Muscle of arm (tissue), 12 donors: ENCODE data around the gene ORAI2. TPM values are rescaled to one million over a fixed set of nuclear protein-coding genes. Genes with fewer than 3 reads are reported as not detected.
"Not testable (repeated sequence)": the region's sequence is repeated elsewhere in the genome, so short reads cannot be mapped to it uniquely, and the experiment has no call there.

Experiments
- DNase-seq: peaks from one replicate; pipeline ENCODE4 v3.0.0-alpha.2; 2013
- polyA plus RNA-seq, 12 donors: library from polyadenylated mRNA; unstranded; fragments of 120-200 nt; gene quantifications; one replicate each; pipeline ENCODE4 v1.2.1, GENCODE V29; 2013; ENCODE audit not compliant: insufficient read length in 12 of 12

The ORAI2 gene
- polyA plus RNA-seq, 12 donors, result 6.3 to 12.2 (median 9.1) TPM; not detected in 1

DNA sequence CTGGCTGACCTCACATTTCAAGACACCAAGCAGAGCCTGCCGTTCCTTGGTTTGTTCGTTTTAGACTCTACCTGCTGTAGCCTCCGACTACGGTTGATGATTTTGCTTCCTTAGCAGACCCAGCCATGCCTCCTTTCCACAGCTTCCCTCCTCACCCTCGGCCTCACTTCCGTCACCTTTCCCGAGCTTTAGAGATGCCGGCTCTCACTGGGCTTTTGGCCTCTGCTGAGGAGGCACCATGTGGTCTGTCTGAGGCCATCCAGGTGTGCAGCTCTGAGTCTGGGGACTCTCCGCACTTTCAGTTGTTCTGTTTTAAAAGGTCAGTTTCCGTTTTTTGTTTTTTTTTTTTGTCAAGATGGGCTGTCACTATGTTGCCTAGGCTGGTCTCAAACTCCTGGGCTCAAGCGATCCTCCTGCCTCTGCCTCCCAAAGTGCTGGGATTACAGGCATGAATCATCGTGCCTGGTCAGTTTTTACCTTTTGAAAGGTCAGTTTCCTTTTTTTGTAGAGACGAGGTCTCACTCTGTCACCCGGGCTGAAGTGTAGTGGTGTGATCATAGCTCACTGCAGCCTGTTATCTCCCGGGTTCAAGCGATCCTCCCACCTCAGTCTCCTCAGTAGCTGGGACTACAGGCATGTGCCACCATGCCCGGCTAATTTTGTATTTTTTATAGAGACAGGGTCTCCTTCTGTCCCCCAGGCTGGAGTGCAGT is 11.7 kb downstream of the ORAI2 start:
- DNase-seq, result no peak

- no peak for DNase-seq
Observed at GRCh38 chr7:102445674-102446071, 12.3 kb downstream of the ORAI2 start.

GRCh38 chr7:102446387-102447156 is 13.2 kb downstream of the ORAI2 start:
- DNase-seq, result no peak

DNA sequence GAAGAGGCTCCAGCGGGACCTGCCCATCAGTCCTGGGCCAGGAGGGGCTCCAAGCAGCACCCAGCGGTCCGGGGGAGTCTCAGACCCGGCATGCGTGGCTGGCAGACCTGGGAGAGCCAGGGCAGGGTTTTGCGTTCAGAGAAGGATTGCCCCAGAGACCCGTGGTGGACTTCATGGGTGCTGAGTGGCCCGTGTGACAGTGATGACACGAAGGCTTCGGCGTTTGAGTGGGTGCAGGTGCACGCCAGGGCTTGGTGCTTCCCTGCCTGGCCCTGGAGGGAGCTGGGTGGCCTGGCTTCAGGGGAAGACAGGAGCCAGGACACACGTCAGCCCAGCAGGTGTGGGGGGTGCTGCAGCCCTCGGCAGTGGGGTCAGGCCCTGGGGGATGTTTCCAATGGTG is 13.9 kb downstream of the ORAI2 start:
- no peak for DNase-seq

DNA sequence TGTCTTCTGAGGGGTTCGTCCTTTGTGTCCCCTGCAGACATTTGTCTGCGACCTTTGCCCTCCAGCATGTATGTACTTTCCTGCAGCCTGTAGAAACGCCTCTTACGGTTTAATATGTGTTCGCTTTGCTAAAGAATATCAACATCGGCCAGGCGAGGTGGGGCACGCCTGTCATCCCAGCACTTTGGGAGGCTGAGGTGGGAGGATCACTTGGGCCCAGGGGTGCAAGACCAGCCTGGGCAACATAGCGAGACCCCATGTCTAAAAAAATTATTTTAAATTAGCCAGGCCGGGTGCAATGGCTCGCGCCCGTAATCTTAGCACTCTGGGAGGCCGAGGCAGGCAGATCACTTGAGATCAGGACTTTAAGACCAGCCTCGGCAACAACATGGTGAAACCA is 15.8 kb downstream of the ORAI2 start:
- no peak for DNase-seq

DNA sequence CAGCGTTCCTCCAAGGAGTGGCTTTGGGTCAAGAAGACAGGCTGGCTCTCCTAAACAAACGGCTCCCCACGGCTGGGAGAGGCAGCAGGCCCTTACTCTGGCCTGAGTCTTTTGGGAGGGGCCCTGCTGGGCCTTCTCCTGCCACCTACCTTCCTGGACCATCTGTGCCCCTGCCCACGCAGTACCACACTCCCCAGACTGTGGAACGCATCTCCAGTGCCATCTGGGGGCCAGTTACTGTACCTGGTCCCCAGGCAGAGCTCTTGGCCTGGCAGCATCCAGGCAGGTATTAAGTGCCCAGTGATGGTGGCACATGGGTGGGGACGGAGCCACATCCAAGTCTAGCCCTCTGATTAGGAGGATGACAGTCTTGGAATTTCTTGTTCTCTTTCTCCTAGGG is 16.9 kb downstream of the ORAI2 start:
- DNase-seq, result no peak

DNA sequence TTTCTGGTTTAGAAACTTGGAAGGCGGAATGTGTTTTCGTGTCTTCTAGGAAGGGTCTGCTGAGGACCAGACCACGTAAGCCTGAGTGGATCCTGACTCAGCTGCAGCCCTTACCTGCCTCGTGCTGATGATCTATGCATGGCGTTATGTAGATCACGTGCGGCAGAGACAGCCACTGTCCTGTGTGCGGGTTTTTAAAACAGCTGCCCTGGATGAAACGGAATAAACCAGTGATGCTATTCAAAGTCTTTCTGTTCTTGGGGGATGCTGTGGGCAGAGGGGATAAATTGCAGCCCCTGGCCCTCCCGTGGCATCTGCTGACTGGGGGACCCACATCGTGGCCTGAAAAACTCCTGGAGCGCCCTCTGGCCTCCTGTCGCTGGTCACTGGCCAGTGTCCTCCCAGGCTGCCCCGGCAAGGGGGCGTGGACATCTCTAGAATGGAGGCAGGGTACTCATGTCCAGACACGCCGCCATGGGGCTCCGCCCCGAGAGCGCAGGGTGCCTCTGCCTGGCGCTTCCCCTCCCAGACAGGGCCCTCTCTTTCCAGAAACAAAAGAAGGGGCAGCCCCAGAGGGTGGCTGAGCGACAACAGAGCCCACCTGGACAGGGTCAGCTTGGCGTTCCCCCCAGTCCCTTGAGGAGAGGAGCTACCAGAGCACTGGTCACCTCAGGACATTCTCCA is 18.1 kb downstream of the ORAI2 start:
- no peak for DNase-seq

DNA sequence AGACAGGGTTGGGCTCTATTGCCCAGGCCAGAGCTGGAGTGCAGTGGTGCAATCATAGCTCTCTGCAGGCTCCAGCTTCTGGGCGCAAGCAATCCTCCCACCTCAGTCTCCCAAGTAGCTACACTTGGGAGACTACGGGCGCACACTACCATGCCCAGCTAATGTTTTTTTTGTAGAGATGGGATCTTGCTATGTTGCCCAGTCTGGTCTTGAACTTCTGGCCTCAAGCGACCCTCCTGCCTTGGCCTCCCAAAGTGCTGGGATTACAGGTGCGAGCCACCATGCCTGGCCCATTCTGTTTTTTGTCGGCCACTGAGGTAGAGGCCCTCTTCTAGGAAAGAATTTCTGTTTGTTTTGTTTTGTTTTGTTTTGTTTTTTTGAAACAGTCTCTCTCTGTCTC is 19.1 kb downstream of the ORAI2 start:
- no peak for DNase-seq

GRCh38 chr7:102453319-102453718 is 19.9 kb downstream of the ORAI2 start:
- no peak for DNase-seq

- DNase-seq, result no peak
Observed at GRCh38 chr7:102454468-102454867, 21.1 kb downstream of the ORAI2 start.

GRCh38 chr7:102454932-102455331 is 21.6 kb downstream of the ORAI2 start:
- DNase-seq, result not testable (repeated sequence)

DNA sequence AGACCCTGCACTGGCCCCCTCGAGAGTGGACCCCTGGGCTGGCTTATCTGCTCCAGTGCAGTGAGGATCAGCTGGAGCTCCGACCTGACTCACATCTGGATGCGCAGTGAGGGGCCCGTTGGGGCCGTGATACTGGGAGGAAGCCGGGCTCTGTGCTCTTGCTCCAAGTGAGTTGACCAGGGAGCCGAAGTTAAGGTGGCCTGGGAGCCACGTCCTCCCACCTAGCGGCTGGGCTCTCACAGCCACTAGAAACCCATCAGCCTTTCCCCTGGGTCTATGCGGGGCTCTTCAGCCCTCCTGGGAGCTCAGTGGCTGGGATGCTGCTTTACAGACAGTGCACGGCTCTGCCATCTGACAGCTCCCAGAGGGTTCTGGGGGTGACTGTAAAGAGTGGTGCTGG is 22.2 kb downstream of the ORAI2 start:
- DNase-seq, result no peak

DNA sequence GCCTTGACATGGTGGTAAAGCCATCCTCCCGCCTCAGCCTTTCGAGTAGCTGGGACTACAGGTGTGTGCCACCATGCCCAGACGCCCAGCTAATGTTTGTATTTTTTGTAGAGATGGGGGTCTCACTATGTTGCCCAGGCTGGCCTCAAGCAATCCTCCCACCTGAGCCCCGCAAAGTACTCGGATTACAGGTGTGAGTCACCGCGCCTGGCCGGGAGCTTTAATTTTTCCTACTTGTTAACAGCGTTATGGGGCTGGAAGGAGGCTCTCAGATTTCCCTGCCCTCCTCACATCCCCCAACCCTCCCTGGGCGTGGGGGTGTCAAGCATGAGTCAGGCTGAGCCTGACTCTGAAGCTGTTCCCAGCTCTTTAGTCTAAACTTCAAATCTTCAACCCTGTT is 23.0 kb downstream of the ORAI2 start:
- no peak for DNase-seq

DNA sequence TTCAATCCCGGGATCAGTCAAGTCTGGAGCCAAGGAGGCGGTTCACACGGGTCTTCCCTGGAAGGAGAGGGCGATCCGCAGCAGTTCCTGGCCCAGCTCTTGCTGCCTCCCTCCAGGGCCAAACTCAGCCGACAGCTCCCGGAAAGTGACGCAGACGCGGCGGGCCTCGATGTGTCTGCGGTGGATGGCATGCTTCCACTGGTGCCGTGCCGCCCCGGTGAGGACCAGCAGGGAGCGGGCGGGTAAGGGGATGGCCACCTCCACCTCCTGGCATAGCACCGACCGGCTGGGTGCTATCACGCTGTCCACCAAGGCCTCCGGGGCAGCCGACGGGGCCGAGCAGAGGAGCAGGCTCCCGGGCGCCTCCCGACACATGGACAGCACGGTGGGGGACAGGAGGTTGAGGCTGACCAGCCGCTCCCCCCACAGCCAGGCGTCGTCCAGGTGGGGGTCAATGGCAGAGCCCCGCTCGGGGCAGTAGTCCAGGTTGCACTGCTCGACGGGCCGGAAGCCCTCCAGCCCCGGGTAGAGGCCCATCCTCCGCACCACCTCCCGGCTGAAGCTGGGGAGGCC is 24.1 kb downstream of the ORAI2 start:
- no peak for DNase-seq

DNA sequence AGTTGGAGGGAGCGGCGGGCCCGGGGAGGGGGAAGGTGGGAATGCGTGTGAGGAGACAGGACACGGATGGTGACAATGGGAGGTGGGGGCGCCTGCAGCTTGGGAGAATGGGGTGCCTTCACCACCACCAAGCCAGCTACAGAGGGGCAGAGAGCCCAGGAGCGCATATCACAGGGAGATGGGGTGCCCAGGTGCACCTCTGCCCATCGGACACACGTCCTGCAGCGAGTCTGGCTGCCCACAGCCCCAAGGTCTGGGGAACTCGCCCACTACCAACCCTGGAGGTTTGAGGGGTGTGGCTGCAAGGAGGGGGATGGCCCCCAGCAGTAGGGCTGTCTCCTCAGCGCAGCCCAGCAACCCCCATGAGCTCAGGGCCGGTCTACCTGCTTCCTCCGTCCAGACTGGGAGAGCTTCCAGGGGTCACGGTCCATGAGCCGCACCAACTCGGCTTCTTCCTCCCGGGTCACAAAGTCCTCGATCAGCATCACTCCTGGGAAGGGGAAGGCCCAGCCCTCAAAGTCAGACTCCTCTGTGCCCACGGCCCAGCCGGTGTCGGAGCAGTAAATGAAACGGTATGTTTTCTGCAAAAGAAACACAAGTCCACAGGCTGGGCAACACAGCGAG is 26.0 kb downstream of the ORAI2 start:
- no peak for DNase-seq

DNA sequence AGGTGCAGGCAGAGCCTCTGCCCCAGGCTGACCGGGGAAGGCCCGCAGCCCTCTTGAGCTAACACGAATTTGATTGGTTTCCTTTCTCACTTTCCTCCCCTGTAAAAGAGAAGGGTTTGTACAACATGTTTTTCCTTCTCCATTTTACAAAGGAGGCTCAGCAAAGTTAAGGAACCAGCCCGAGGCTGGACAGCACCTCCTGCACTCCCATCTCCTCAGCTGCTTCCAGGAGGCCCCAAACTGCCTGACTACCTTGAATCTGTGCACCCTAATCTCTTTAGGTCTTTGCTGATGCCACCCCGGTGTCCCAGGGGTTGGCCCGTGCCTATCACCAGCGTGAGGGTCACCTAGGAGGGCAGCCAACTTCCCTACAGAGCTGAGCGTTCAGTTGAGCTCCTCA is 27.1 kb downstream of the ORAI2 start:
- DNase-seq, result no peak

DNA sequence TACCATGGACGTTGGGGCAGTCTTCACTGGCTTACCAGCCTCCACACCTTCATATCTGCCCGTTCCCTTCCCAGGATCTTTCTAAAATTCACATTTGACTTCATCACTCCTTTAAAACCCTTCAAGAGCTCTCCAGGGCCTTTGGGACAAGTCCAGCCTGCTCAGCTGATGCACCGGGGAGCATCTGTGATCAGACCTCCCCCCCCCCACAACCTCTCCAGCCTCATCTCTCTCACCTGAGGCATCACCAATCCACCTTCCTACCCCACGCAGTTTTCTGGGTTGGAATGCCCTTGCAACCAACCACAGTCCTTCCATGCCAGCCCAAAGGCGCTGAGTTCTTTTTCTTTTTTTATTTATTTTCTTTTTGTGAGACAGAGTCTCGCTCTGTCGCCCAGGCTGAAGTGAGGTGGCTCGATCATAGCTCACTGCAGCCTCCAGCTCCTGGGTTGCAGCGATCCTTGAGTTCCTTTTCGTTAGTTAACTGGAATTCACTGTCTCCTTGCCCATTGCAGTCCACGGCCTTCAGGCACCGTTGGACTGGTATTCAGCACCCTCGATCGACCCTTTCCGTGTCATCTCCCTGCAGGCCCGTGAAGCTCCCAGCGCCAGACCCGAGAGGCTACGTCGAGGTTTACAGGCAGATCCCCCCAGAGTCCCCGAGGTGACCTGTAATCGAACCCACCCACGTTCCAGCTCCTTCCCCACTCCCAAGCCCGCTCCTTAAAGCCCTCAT is 30.6 kb downstream of the ORAI2 start:
- DNase-seq, result no peak

DNA sequence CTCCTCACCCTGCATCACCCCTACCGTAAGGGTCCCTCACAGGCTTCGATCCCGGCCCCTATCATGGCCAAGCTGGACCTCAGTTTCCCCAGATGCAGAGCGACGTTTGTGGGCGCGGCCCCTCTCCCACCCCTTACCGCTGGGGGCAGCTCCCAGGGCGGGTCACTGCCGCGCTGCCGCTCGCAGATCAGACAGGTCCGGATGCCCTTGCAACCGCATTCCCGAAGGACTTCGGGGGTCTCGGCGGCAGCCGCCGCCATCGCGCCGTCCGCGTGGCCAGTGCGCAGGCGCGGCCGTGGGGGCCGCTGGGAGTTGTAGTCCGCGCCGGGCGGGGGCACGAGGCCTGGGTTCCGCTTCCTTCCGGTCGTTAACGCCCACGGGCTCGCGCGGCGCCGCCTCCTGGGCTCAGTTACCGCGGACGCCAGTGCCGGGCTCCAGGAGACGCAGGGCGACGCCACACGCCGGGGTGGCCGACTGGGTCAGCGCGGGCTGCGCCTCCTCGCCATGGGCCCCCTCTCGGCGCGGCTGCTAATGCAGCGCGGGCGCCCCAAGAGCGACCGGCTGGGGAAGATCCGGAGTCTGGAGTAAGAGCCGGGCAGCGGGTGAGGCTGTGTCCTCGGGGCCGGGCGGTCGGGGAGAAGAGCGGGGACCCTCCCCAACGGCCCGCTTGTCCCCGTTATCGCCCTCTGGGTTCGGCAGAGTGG is 31.4 kb downstream of the ORAI2 start, which contains the start of the genes ALKBH4 and LRWD1:
ALKBH4 (minus strand) TSS at position 287 of the 704 bp plus-strand sequence; CDS start at position 260, 27 bp downstream.
LRWD1 (plus strand) TSS at position 408 of the 704 bp plus-strand sequence; CDS start at position 505, 97 bp downstream.
- DNase-seq, result peak; percentile 93

GRCh38 chr7:102466097-102466496 is 32.7 kb downstream of the ORAI2 start:
- DNase-seq, result no peak
